ENCODE data around the gene PGLYRP4. TPM values are rescaled to one million over a fixed set of nuclear protein-coding genes. Genes with fewer than 3 reads are reported as not detected.

The PGLYRP4 gene
- total and polyA plus RNA-seq, 12 donors, result not detected

DNA sequence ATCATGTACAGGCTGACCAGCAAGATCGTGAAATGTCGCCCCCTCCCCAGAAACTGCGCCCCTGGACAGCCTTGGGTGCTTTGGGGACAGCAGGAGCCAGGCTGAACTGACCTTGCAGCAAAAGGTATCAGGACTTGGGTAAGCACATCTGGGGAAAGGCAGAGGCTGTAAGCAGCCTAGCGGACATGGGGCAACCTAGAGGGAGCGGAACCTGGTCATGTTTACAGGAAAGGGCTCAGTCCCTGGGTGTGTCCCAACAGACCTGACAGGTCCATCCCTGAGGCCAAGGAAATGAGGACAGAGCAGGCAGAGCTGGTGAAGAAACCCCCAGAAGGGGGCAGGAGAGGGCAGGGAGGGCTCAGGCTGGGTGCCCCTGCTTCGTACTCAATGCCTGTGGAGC, 45.3 kb upstream of the PGLYRP4 start:
- ATAC-seq (peak in 3 of 8 donors; percentile 7 to 12 (median 9)), DNase-seq (no peak)
- Histone ChIP-seq H3K27me3 (peaks cover 0 to 17% (median 4%) of the 10 kb centered on the region in 7 donors), H3K36me3 (no peaks in the 10 kb centered on the region), H3K4me3 (no peak overlapping the region), H3K9me3 (no peaks in the 10 kb centered on the region), H3K27ac (peak overlapping the region in 1 of 10 donors; percentile 87), H3K4me1 (peaks cover 0 to 34% (median 4%) of the 10 kb centered on the region in 9 donors)
- intact Hi-C loops (cut with DNase I), result no loop called here
- 81 to 83% methylated on average over 6 of the region's 6 CpGs for WGBS, 2 donors
- TF ChIP-seq, protein P1, sequence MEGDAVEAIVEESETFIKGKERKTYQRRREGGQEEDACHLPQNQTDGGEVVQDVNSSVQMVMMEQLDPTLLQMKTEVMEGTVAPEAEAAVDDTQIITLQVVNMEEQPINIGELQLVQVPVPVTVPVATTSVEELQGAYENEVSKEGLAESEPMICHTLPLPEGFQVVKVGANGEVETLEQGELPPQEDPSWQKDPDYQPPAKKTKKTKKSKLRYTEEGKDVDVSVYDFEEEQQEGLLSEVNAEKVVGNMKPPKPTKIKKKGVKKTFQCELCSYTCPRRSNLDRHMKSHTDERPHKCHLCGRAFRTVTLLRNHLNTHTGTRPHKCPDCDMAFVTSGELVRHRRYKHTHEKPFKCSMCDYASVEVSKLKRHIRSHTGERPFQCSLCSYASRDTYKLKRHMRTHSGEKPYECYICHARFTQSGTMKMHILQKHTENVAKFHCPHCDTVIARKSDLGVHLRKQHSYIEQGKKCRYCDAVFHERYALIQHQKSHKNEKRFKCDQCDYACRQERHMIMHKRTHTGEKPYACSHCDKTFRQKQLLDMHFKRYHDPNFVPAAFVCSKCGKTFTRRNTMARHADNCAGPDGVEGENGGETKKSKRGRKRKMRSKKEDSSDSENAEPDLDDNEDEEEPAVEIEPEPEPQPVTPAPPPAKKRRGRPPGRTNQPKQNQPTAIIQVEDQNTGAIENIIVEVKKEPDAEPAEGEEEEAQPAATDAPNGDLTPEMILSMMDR (IDR thresholded peaks at IDR 0.05), result no peak

DNA sequence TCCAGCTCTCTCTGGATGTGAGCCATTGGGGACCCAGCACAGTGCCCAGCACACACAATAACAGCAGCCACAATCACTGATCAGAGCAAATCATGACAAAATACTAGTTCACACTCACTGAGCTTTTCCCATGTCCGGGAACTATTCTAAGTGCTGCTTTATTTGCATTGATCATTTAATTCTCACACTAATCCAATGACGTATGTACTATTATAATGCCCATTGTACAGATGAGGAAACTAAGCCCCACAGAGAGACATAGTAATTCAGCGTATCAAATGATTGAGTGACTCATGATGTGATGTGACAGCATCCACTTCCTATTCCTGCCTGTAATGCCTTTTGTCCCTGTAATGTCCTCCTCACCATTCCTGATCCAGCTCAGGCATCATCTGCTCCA, 44.2 kb upstream of the PGLYRP4 start:
- Histone ChIP-seq H3K36me3 (no peaks in the 10 kb centered on the region), H3K4me3 (no peak overlapping the region), H3K27me3 (peaks cover 0 to 13% (median 4%) of the 10 kb centered on the region in 7 donors), H3K4me1 (peaks cover 0 to 38% (median 4%) of the 10 kb centered on the region in 9 donors), H3K27ac (peak overlapping the region in 1 of 10 donors; percentile 87), H3K9me3 (no peaks in the 10 kb centered on the region)
- ATAC-seq (no peak), DNase-seq (no peak)
- TF ChIP-seq, protein P1 (IDR thresholded peaks at IDR 0.05), result no peak
- intact Hi-C loops (cut with DNase I), result no loop called here
- WGBS, 2 donors, result 82 to 89% methylated on average over 3 of the region's 3 CpGs

DNA sequence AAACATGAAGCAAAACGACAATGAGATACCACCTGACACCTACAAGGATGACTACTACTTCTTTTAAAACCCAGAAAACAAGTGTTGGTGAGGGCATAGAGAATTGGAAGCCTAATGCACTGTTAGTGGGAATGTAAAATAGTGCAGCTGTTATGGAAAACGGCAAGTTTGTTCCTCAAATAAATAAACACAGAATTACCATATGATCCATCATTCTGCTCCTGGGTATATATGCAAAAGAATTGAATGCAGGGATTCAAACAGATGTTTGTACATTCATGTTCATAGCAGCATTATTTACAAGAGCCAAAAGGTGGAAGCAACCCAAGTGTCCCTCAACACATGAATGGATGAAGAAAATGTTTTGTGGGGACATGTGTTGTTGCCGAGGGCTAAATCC, 43.6 kb upstream of the PGLYRP4 start:
- intact Hi-C loops (cut with DNase I), result no loop called here
- DNase-seq, result no peak
- H3K36me3 ChIP-seq, result no peaks in the 10 kb centered on the region
- no peak overlapping the region for H3K4me3 ChIP-seq
- H3K27ac ChIP-seq, result peak overlapping the region in 1 of 10 donors; percentile 87
- H3K27me3 ChIP-seq, result peaks cover 0 to 11% (median 2%) of the 10 kb centered on the region in 7 donors
- peaks cover 0 to 44% (median 4%) of the 10 kb centered on the region in 9 donors for H3K4me1 ChIP-seq
- TF ChIP-seq, protein P1 (IDR thresholded peaks at IDR 0.05), result no peak
- WGBS, 2 donors, result 65 to 82% methylated on average over 3 of the region's 3 CpGs
- ATAC-seq, result no peak
- H3K9me3 ChIP-seq, result no peaks in the 10 kb centered on the region

DNA sequence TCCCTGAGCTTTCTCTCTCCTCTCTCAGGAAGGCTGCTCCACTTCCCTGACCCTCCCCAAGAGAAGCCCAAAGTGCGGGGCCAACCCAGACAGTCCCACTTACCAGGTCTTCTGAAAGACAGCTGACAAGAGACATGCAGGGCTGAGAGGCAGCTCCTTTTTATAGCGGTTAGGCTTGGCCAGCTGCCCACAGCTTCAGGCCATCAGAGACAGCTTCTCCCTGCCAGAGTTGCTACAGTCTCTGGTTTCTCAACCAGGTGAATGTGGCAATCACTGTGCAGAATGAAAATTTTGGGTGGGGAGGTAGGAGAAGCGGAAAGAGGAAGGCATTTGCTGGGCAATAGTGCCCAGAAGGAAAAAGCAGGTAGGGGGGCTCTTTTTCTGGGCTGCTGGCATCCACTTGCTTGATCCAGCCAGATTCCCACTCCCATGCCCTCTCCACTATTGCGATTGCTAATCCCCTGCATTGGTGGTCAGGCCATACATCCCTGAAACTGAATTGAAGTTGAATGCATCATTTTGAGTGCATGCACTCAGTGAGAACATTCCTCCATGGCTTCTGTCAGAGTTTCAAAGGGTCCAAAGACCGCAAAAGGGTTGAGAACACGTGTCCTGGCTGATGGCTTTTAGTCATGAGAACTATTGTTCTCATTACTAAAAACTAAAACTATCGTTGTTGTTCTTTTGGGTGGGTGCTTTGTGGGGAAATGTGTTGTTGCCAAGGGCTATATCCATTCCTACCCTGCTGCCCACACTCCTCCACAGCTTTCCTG, 42.5 kb upstream of the PGLYRP4 start, which contains the start of gene S100A8:
Gene S100A8 (minus strand): TSS at position 136 of the 773 bp plus-strand sequence. CDS start 538 bp downstream, outside the sequence.
- 57% methylated on average over 7 of the region's 7 CpGs for WGBS, 2 donors
- intact Hi-C loops (cut with DNase I), result no loop called here
- peaks cover 0 to 53% (median 4%) of the 10 kb centered on the region in 9 donors for H3K4me1 ChIP-seq
- TF ChIP-seq, protein P1 (IDR thresholded peaks at IDR 0.05), result no peak
- no peaks in the 10 kb centered on the region for H3K9me3 ChIP-seq
- H3K4me3 ChIP-seq, result peak within 1 kb of the TSS in 1 of 10 donors; percentile 48
- peak within 1 kb of the TSS in 2 of 10 donors; percentile 12 to 87 for H3K27ac ChIP-seq
- peaks cover 0 to 7% (median 0%) of the 10 kb centered on the region in 7 donors for H3K27me3 ChIP-seq
- H3K36me3 ChIP-seq, result no peaks in the 10 kb centered on the region
- DNase-seq (peak; percentile 59 to 75), ATAC-seq (peak; percentile 58 to 90 (median 84))

All from heart right ventricle (tissue), 16 donors.